HUDEP-2 (cell line): ENCODE measurements around the gene KCNIP4.
A peak's percentile ranks its signal among the peaks of the same experiment; 100 is the strongest.

ENCODE experiments used
- DNase-seq, 76 experiments: peaks; one replicate each; lab custom pipeline; 2025; ENCODE audit not compliant: unreplicated experiment in 76 of 76; lab: John Stamatoyannopoulos, UW

KCNIP4 gene

DNA sequence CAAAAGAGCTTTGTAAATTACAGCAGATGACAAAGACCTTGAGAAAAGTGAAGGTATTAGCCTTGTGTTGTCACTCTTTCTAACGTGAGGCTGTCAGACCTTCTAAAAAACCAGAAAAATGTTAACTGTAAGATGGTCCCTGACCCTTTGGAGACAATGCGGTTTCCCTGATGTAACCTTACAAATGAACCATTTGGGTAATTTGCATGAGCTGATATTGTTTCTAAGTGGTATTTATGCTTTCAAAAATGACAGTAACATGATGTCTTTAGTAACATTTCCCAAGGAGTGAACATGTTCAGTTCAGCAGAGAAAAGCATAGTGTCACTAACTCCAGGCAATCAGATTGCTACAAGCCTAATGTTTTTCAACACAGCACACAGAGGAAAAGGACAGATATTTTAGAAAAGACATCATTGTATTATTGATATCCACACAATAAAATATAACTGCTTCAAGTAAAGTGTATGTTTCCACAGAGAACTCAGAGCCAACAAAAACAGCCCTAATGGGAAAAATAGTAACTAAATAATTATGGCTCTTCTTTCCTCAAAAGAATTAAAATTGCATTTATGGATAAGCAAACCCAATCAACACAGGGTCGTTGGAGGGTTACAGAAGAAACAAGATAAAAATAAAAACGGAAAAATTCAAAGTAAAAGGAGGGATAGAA is 434.4 kb downstream of the KCNIP4 start:
- DNase-seq = no peak

GRCh38 chr4:21512353-21512752 is 436.2 kb downstream of the KCNIP4 start:
- peak in 10 of 76 experiments; percentile 2 to 58 (median 12) for DNase-seq

- no peak for DNase-seq
These were observed 441.1 kb downstream of the KCNIP4 start for GRCh38 chr4:21507439-21507838.

GRCh38 chr4:21490682-21491081 is 457.9 kb downstream of the KCNIP4 start:
- no peak for DNase-seq

- DNase-seq = peak in 2 of 76 experiments; percentile 17 to 22
These were observed 471.8 kb downstream of the KCNIP4 start for GRCh38 chr4:21476757-21477156.

DNA sequence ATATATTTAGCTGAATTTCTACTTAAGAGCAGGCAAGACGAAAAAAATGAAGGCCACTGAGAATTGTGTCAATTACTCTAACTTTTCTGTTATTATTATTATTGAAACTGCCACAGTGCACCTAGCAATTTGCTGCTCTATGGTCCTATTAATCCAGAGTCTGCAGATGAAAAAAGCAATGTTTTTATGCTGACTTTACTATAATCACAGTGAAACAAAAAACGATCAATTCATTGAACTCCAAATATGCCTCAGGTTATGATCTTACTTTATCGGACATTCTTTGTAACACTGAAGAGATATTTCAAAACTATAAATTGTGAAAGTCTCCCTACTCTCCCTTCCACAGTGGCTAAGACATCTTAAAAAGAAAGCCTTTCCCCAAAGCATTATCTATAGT is 474.4 kb downstream of the KCNIP4 start:
- no peak for DNase-seq

- DNase-seq = peak in 8 of 76 experiments; percentile 4 to 59 (median 14)
These were observed 478.0 kb downstream of the KCNIP4 start for GRCh38 chr4:21470535-21470934.

DNA sequence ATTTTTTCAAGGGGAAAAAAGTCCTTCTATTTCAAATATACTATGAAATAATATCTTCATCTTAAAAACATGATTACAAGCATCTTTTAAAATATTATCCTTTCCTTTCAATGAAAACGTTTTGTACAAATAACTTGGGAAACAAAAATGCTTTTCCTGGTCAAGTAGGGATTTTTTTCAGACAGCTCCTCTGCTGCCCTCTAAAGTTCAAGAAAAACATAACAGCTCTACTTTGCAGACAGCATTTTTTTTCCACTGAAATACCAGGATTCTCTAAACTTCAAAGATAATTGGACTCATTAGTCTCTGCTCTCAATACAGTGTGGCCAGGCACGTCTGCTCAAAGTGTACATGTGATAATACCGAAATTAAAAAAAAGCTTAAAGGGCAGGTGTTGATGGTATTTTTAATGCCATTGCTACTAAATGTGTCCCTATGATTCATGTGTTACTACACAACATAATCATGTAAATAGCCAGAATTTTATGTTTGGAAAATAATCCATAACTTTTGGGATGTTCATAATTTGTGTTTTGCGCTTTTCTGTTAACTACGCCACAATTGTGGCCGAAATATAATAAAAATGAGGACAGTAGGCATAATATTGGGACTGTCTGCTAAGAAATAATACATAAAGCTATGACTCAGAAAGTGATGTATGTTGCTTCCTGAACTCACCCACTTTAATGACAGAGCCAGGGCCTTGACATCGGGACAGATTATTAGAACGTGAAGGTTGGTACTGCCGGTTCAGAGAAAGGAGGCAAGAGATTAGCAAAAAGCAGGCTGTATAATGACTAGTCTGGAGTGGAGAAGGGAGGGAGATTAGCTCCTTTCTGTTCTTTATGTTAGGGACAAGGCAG is 478.9 kb downstream of the KCNIP4 start:
- DNase-seq = peak in 1 of 76 experiments; percentile 19

GRCh38 chr4:21467551-21467950 is 481.0 kb downstream of the KCNIP4 start:
- DNase-seq = no peak

- no peak for DNase-seq
These were observed 491.3 kb downstream of the KCNIP4 start for GRCh38 chr4:21457086-21457840.

- DNase-seq = no peak
These were observed 493.7 kb downstream of the KCNIP4 start for GRCh38 chr4:21454831-21455230.

DNA sequence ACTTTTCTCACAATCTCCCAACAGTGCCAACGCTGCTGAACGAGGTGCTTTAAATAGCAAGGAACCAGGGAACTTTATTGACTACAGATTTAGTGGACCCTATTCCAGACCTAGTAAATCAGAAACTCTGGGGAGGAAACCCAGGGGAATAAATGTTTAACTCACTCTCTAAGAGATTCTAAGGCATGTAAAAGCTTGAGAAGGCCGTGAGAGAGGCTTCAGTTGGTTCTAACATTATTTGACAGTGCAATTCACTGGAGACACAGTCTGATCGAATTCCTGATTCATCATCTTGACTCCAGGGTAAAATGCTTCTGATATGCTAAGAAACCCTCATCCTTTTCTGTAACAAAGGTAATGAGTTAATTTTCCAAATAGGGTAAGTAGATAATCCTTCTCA is 494.4 kb downstream of the KCNIP4 start:
- DNase-seq = no peak

DNA sequence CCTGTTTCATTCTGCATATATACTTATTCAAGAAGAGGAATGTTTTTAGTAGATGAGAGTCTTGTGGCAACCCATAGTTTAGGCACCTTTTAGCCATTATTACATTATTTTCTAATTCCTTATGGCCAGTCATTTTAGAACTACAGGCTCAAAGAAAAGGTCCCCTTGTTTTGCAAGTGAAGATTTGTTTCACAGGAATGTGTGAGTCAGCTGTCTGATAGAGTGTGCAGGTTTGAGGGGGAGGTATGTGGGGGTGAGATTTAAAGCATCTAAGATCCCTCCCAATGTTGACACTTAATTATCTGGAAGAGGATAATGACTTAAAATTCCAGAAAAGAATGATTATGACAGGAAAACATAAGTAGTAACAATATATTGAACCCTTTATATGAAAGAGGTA is 495.6 kb downstream of the KCNIP4 start:
- DNase-seq = no peak

- DNase-seq = no peak
These were observed 497.5 kb downstream of the KCNIP4 start for GRCh38 chr4:21451032-21451431.

DNA sequence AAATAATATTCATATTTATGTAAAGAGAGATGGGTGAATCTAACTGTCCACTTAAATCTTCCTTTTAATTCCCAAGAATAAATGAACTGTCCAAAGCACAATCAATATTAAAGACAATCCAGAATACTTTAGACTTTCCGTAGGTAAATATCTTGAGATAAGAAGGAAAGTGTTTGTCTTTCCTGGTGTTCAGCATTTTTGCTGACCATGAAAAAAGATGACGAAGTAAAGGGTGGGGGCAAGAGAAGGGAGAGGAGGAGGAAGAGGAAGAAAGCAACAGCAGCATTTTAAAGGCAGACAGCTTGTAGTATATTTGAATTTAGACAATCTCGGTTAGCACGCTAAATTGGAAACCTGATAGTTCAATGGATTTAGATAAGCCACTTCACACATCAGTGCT is 498.2 kb downstream of the KCNIP4 start:
- DNase-seq = no peak

GRCh38 chr4:21447301-21448054 is 501.1 kb downstream of the KCNIP4 start:
- DNase-seq = no peak

DNA sequence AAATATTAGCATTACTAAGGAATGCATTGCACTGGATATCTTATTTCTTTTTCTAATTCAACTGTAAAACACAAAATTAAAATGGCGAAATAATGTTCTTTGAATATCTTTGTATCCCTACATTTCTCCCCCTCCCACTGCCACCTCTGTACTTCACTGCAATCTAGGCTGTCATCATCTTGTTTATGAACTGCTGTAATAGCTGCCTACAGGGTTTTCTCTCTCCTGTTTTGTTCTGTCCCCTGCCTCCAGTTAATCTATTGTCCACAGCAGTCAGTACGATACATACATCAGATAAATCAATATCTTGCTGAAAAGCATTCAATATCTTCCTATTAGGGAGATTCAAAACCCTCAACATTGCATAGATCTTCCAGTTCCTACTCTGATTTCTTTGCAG is 528.4 kb downstream of the KCNIP4 start:
- no peak for DNase-seq

DNA sequence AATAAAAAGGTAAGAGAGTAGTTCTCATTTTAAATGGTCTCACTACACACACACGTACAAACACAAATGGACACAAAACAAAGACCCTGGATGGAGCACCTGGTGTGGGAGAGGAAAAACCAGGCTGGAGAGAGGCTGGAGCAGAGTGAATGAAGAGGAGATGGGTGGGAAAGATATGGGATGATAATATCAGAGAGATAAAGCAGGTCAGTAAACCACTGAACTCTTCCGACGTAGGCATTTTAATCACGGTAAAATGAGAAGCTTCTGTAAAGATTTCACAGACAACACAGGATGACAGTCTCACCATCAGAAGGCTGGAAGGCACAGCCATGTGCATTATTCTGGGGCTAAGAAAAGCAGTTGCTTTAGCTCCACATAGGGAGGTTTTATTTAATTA is 532.8 kb downstream of the KCNIP4 start:
- DNase-seq = no peak

- no peak for DNase-seq
These were observed 534.7 kb downstream of the KCNIP4 start for GRCh38 chr4:21413807-21414370.

GRCh38 chr4:21411086-21411485 is 537.5 kb downstream of the KCNIP4 start:
- no peak for DNase-seq
